ENCODE results near the gene PSMC6.

- TF ChIP-seq ZBTB17 (tag by site-specific recombination; IDR thresholded peaks at IDR 0.05) (no peak), CTCF (tag by site-specific recombination; IDR thresholded peaks at IDR 0.05) (no peak), ZBTB7A (tag by site-specific recombination; IDR thresholded peaks at IDR 0.05; ENCODE audit: low read depth) (no peak), ZNF394 (tag by site-specific recombination; IDR thresholded peaks at IDR 0.05; ENCODE audit: borderline replicate concordance) (no peak), ZFP37 (tag by site-specific recombination; IDR thresholded peaks at IDR 0.05) (no peak), ZBTB1 (tag by site-specific recombination; IDR thresholded peaks at IDR 0.05) (no peak), SP3 (tag by site-specific recombination; IDR thresholded peaks at IDR 0.05) (no peak), YY1 (tag by site-specific recombination; IDR thresholded peaks at IDR 0.05) (no peak), ZSCAN30 (tag by site-specific recombination; IDR thresholded peaks at IDR 0.05) (no peak), ZBTB8A (tag by site-specific recombination; IDR thresholded peaks at IDR 0.05) (no peak), GLI2 (tag by site-specific recombination; IDR thresholded peaks at IDR 0.05; ENCODE audit: borderline replicate concordance, low read depth) (no peak), GFI1B (tag by site-specific recombination; IDR thresholded peaks at IDR 0.05) (no peak)
Observed at GRCh38 chr14:52776816-52777215, 69.8 kb downstream of the PSMC6 start.

Measured in HEK293 (cell line).